Measurements from ENCODE around the gene PRSS27. TPM values are rescaled to one million over a fixed set of nuclear protein-coding genes. Genes with fewer than 3 reads are reported as not detected.
A peak's percentile ranks its signal among the peaks of the same experiment; 100 is the strongest.

Gene PRSS27
- total RNA-seq = 2.9 and 3.1 TPM in 2 replicates

- Histone ChIP-seq H3K4me3 (ENCODE audit: low read depth, low read length) (peak within 1 kb of the TSS; percentile 68), H3K27me3 (ENCODE audit: control insufficient read depth, insufficient read depth, low read length) (peaks cover 20% of the 10 kb centered on the region), H3K36me3 (ENCODE audit: control insufficient read depth, insufficient read depth, low read length) (no peaks in the 10 kb centered on the region)
- no peak for TF ChIP-seq CTCF (IDR thresholded peaks at IDR 0.05; ENCODE audit: insufficient read depth, low read length, poor library complexity, severe bottlenecking)
- no peak for DNase-seq (ENCODE audit: low read depth)
These were observed at the start of gene PRSS27 for GRCh38 chr16:2720064-2720457. Gene PRSS27, minus strand, starts transcription at chr16:2720224. Its CDS starts 64 bp downstream, at chr16:2720160.

- Histone ChIP-seq H3K36me3 (ENCODE audit: control insufficient read depth, insufficient read depth, low read length) (peaks cover 7% of the 10 kb centered on the region), H3K4me3 (ENCODE audit: low read depth, low read length) (no peak overlapping the region), H3K27me3 (ENCODE audit: control insufficient read depth, insufficient read depth, low read length) (no peaks in the 10 kb centered on the region)
- no peak for DNase-seq (ENCODE audit: low read depth)
- no peak for TF ChIP-seq CTCF (IDR thresholded peaks at IDR 0.05; ENCODE audit: insufficient read depth, low read length, poor library complexity, severe bottlenecking)
These were observed 49.6 kb upstream of the PRSS27 start for GRCh38 chr16:2769675-2770056.

- DNase-seq (ENCODE audit: low read depth) = no peak
- no peak for TF ChIP-seq CTCF (IDR thresholded peaks at IDR 0.05; ENCODE audit: insufficient read depth, low read length, poor library complexity, severe bottlenecking)
- peaks cover 7% of the 10 kb centered on the region for H3K36me3 ChIP-seq (ENCODE audit: control insufficient read depth, insufficient read depth, low read length)
These were observed 49.1 kb upstream of the PRSS27 start for GRCh38 chr16:2769100-2769529.

GRCh38 chr16:2768403-2769089, 48.5 kb upstream of the PRSS27 start:
- DNase-seq (ENCODE audit: low read depth) = no peak
- no peaks in the 10 kb centered on the region for H3K27me3 ChIP-seq (ENCODE audit: control insufficient read depth, insufficient read depth, low read length)
- no peak overlapping the region for H3K4me3 ChIP-seq (ENCODE audit: low read depth, low read length)
- TF ChIP-seq CTCF (IDR thresholded peaks at IDR 0.05; ENCODE audit: insufficient read depth, low read length, poor library complexity, severe bottlenecking) = no peak
- peaks cover 7% of the 10 kb centered on the region for H3K36me3 ChIP-seq (ENCODE audit: control insufficient read depth, insufficient read depth, low read length)

More at GRCh38 chr16:2769100-2769529, 49.1 kb upstream of the PRSS27 start:
- H3K27me3 ChIP-seq (ENCODE audit: control insufficient read depth, insufficient read depth, low read length) = no peaks in the 10 kb centered on the region
- H3K4me3 ChIP-seq (ENCODE audit: low read depth, low read length) = no peak overlapping the region

GRCh38 chr16:2767891-2768290, 47.9 kb upstream of the PRSS27 start:
- Histone ChIP-seq H3K4me3 (ENCODE audit: low read depth, low read length) (no peak overlapping the region), H3K27me3 (ENCODE audit: control insufficient read depth, insufficient read depth, low read length) (no peaks in the 10 kb centered on the region), H3K36me3 (ENCODE audit: control insufficient read depth, insufficient read depth, low read length) (peaks cover 7% of the 10 kb centered on the region)
- no peak for DNase-seq (ENCODE audit: low read depth)
- TF ChIP-seq CTCF (IDR thresholded peaks at IDR 0.05; ENCODE audit: insufficient read depth, low read length, poor library complexity, severe bottlenecking) = no peak
